Ectodermal cell (in vitro differentiated cells): Measurements from ENCODE around the gene CORO2A.

Experiments used
- H3K27ac ChIP-seq: 2 replicates; pipeline ENCODE4 v1.7.0; 2013; ENCODE audit warnings: mild to moderate bottlenecking, low read depth, low read length; ENCODE audit not compliant: insufficient read depth, poor library complexity, severe bottlenecking
- H3K27me3 ChIP-seq: 2 replicates; pipeline ENCODE4 v1.7.0; 2013; ENCODE audit warnings: mild to moderate bottlenecking, low read length; ENCODE audit not compliant: insufficient read depth, control insufficient read depth, poor library complexity, severe bottlenecking
- H3K36me3 ChIP-seq: one replicate; pipeline ENCODE4 v1.7.0; 2013; ENCODE audit warnings: low read length; ENCODE audit not compliant: control insufficient read depth, insufficient read depth
- H3K4me1 ChIP-seq: one replicate; pipeline ENCODE4 v1.7.0; 2013; ENCODE audit warnings: low read length; ENCODE audit not compliant: control insufficient read depth, insufficient read depth
- H3K4me3 ChIP-seq: 2 replicates; pipeline ENCODE4 v1.7.0; 2013; ENCODE audit warnings: low read depth, low read length, control low read depth; ENCODE audit not compliant: insufficient read depth
- H3K9me3 ChIP-seq: 2 replicates; pipeline ENCODE4 v1.7.0; 2013; ENCODE audit warnings: mild to moderate bottlenecking, low read length, moderate library complexity; ENCODE audit not compliant: control insufficient read depth
- WGBS, 2 experiments: methylation state at CpG; one replicate each; pipeline ENCODE4 v1.1.7; 2013; ENCODE audit warnings: missing lambda C conversion rate in 2 of 2; 5-methylcytosine and 5-hydroxymethylcytosine counted together

The CORO2A gene

GRCh38 chr9:98158071-98158831 lies 34.2 kb downstream of the CORO2A start:
- Histone ChIP-seq H3K27me3 (no peaks in the 10 kb centered on the region), H3K4me3 (no peak overlapping the region), H3K27ac (no peak overlapping the region), H3K9me3 (no peaks in the 10 kb centered on the region), H3K4me1 (no peaks in the 10 kb centered on the region), H3K36me3 (no peaks in the 10 kb centered on the region)
- WGBS, 2 experiments = 90 to 92% methylated on average over 4 of the region's 4 CpGs

- Histone ChIP-seq H3K36me3 (no peaks in the 10 kb centered on the region), H3K27ac (no peak overlapping the region), H3K4me1 (no peaks in the 10 kb centered on the region), H3K27me3 (no peaks in the 10 kb centered on the region), H3K9me3 (no peaks in the 10 kb centered on the region), H3K4me3 (no peak overlapping the region)
- 94 to 95% methylated on average over 10 of the region's 10 CpGs for WGBS, 2 experiments
These were observed 35.1 kb downstream of the CORO2A start for GRCh38 chr9:98157372-98157771.

- Histone ChIP-seq H3K4me1 (no peaks in the 10 kb centered on the region), H3K27me3 (no peaks in the 10 kb centered on the region), H3K9me3 (no peaks in the 10 kb centered on the region), H3K4me3 (no peak overlapping the region), H3K27ac (no peak overlapping the region), H3K36me3 (no peaks in the 10 kb centered on the region)
- 96 to 100% methylated on average over 2 of the region's 2 CpGs for WGBS, 2 experiments
These were observed 37.8 kb downstream of the CORO2A start for GRCh38 chr9:98154678-98155077.

GRCh38 chr9:98152526-98152925 lies 39.9 kb downstream of the CORO2A start:
- no peak overlapping the region for H3K4me3 ChIP-seq
- H3K36me3 ChIP-seq = no peaks in the 10 kb centered on the region
- H3K9me3 ChIP-seq = no peaks in the 10 kb centered on the region
- H3K27me3 ChIP-seq = no peaks in the 10 kb centered on the region
- no peak overlapping the region for H3K27ac ChIP-seq
- H3K4me1 ChIP-seq = no peaks in the 10 kb centered on the region

- Histone ChIP-seq H3K9me3 (no peaks in the 10 kb centered on the region), H3K36me3 (no peaks in the 10 kb centered on the region), H3K27me3 (no peaks in the 10 kb centered on the region), H3K27ac (no peak overlapping the region), H3K4me3 (no peak overlapping the region), H3K4me1 (no peaks in the 10 kb centered on the region)
- 92 to 97% methylated on average over 3 of the region's 3 CpGs for WGBS, 2 experiments
These were observed 41.7 kb downstream of the CORO2A start for GRCh38 chr9:98150721-98151120.

GRCh38 chr9:98150164-98150563 lies 42.3 kb downstream of the CORO2A start:
- no peaks in the 10 kb centered on the region for H3K9me3 ChIP-seq
- H3K4me3 ChIP-seq = no peak overlapping the region
- WGBS, 2 experiments = 90 to 91% methylated on average over 7 of the region's 7 CpGs
- H3K27me3 ChIP-seq = no peaks in the 10 kb centered on the region
- no peaks in the 10 kb centered on the region for H3K4me1 ChIP-seq
- no peak overlapping the region for H3K27ac ChIP-seq
- no peaks in the 10 kb centered on the region for H3K36me3 ChIP-seq

GRCh38 chr9:98149422-98149821 lies 43.0 kb downstream of the CORO2A start:
- Histone ChIP-seq H3K36me3 (no peaks in the 10 kb centered on the region), H3K4me3 (no peak overlapping the region), H3K27ac (no peak overlapping the region), H3K4me1 (no peaks in the 10 kb centered on the region), H3K9me3 (no peaks in the 10 kb centered on the region), H3K27me3 (no peaks in the 10 kb centered on the region)
- WGBS, 2 experiments = 70 to 84% methylated on average over 3 of the region's 3 CpGs

GRCh38 chr9:98148486-98148885 lies 44.0 kb downstream of the CORO2A start:
- Histone ChIP-seq H3K27me3 (no peaks in the 10 kb centered on the region), H3K9me3 (no peaks in the 10 kb centered on the region), H3K27ac (no peak overlapping the region), H3K36me3 (no peaks in the 10 kb centered on the region), H3K4me1 (no peaks in the 10 kb centered on the region), H3K4me3 (no peak overlapping the region)
- WGBS, 2 experiments = 94 to 97% methylated on average over 2 of the region's 2 CpGs

- no peaks in the 10 kb centered on the region for H3K27me3 ChIP-seq
- 85 to 90% methylated on average over 1 to 2 of the region's 2 CpGs for WGBS, 2 experiments
- H3K4me1 ChIP-seq = no peaks in the 10 kb centered on the region
- no peak overlapping the region for H3K27ac ChIP-seq
- H3K36me3 ChIP-seq = no peaks in the 10 kb centered on the region
- no peak overlapping the region for H3K4me3 ChIP-seq
- H3K9me3 ChIP-seq = no peaks in the 10 kb centered on the region
These were observed 44.9 kb downstream of the CORO2A start for GRCh38 chr9:98147582-98147981.

- H3K27ac ChIP-seq = no peak overlapping the region
- WGBS, 2 experiments = 83 to 85% methylated on average over 7 of the region's 7 CpGs
These were observed 46.1 kb downstream of the CORO2A start for GRCh38 chr9:98146101-98146991.

More at GRCh38 chr9:98146101-98146991, 46.1 kb downstream of the CORO2A start:
- Histone ChIP-seq H3K4me3 (no peak overlapping the region), H3K4me1 (no peaks in the 10 kb centered on the region), H3K9me3 (no peaks in the 10 kb centered on the region), H3K36me3 (no peaks in the 10 kb centered on the region), H3K27me3 (no peaks in the 10 kb centered on the region)
